GM21786 (cell line): ENCODE measurements around the gene GPR39.

Source experiments
- ATAC-seq: cut with Tn5 transposase; IDR thresholded peaks from one replicate; pipeline ENCODE4 v1.9.1; 2021; ENCODE audit not compliant: unreplicated experiment

GPR39 gene

DNA sequence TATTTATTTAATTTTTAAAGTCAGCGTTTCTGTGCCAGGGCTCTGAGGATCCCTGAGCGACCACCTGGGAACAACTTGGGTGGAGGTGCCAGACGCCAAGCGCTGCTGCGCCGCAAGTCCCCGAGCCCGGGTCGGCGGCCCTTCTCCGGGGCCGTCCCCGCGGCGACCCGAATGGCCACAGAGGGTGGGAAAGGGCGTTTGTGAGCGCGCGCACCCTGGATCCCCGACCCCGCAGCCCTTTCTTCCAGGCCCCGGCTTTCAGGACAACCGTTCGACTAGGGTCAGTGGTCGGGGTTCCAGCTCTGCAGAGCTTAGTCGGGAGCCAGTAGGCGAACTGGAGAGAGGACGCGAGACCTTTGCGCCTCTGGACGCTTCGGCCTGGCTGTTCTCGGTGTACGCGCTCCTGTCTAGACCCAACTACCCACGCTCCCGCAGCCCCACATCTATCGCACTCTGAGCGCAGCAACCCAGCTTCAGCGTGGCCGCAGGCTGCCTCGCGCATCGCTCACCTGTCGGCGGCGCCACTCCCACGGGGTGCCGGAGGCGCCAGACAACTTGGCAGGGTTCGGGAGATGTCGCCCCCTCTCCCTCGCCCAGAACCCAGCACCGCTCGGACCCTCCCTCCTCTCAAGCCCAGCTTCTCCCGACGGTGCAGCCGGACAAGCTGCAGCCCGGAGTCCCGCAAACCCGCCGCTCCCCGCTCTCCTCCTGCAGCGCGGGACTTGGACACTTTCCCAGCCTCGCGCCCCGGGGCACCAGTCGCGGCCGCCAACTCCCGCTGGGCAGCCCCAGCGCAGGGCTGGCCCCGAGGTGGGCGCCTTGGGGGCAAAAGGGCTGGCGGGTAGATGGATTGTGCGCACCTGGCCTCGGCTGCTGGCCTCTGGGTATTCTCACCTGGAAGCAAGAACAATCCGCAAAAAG, 252.6 kb downstream of the GPR39 start:
- ATAC-seq: no peak

DNA sequence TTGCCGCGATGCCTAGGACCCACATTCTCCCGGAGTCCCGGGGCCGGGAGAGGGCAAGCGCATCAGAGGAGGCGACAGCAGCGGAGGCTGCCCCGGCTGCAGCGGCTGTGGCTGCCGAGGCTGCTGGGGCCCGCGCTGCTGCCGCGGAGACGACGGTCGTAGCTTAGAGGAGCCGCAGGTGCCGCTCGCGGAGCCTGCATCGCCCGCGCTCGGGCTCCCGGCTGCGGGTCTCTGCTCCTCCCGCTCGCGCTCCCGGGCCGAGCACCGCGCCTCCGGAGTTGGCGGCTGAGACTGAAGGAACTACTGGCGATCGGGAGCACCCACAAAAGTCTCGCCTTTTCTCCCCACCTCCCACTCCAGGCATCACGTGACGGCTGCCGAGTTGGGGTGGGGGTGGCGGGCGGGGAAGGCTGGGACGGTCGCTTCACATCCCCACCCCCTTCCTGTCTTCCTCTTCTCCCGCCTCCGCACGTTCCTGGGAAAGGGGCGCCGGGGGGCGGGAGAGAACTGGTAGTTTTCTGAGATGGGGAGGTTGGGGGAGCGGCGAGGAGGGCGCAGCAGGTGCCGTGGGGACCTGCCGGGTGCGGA, 253.4 kb downstream of the GPR39 start, which contains the start of gene LYPD1:
Gene LYPD1 (minus strand): TSS at position 298 of the 588 bp plus-strand sequence. CDS start 273 bp downstream, at position 25.
- no peak for ATAC-seq

DNA sequence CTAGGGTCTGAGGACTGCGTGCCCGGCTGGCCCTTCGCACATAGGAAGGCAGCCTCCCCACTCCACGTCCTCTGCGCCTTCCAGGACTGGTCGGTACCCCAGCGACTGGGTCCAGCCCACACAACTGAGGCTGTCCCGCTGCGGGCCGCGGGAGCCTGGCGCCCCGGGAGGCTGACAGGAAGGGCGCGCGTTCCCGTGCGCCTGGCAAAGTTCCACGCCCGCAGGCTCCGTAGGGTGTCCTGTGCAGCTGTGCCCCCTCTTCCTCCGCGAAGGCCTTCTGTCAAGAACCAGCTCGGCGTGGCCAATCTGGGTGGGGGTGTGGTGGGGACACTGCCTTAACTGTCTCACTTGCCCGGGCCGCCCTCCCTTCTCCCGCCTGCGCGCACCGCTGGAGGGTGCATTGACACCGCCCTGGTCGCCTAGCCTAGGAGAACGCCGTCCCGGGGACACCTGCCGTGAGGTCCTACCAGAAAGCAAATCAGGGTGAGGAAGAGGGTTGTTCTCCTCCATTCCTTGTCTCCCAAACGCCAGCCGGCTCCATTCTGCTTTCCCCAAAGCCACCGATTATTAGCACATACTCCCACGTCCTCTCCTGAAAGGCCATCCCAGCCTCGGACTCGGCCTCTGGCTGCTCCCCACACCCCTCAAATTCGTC, 254.0 kb downstream of the GPR39 start:
- no peak for ATAC-seq

DNA sequence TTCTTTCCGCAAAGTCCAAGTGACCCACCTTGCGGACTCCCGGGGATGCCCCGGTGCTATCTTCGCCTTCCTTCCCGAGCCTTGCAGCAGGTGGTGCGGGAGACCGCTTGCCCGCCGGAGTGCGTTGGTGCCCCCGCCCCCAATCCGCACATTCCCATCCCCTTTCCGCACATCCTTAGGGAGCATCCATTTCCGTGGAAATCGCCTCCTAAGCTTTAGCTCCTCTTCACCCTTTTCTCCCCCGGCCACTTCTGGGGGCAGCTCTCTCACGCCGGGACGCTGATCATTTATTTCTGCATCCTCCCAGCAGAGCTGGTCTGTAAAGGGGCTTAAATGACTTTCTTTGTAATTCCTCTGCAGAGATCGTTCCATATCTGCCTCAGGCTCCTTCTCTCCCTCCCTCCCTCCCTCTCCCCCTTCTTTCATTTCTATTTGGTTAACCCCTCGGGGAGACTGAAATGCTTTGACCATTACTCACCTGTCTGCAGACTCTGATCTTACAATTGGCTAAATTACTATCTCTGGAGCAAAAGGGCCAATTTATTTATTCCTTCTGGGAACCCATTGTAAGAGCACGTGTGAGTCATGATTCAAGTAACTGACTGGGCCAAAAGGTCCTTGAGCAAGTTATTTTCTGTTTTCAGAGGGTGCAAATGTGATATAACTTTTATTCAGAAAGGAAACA, 254.7 kb downstream of the GPR39 start:
- ATAC-seq: no peak

DNA sequence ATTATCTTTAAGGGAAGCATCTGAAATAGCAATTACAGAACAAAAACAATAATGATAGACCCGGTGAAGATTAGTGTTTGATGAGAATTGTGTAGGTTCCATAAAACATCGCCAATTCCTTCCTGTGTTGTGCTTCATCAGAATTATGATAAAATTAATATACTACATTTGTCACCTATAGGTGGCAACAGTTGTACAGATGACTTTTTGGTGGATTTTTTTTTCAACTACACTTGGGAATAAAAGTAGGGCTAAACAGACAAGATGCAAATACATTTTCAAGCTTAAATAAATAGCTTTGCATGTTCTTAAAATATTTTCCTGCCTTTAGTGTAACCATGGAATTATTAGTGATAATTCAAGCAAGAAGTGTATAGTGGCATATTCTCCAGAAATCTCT, 260.4 kb downstream of the GPR39 start:
- no peak for ATAC-seq

DNA sequence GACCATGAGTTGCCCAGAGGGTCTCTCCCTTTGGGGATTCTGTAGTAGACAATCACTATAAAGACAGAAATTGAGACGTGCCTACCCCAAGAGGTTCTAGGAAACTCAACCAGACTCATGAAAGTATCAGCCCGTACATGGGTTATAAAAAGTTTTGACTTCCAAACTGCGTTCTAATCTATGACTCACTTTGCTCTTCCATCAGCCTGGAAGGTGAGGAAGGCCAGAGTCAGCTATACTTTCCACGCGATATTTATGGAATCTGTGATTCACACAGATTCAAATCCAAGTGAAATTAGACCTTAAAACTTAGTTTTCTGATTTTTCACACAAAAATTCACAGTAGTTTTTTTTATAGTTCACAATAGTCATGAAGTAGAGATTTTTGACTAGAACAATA, 261.1 kb downstream of the GPR39 start:
- no peak for ATAC-seq

DNA sequence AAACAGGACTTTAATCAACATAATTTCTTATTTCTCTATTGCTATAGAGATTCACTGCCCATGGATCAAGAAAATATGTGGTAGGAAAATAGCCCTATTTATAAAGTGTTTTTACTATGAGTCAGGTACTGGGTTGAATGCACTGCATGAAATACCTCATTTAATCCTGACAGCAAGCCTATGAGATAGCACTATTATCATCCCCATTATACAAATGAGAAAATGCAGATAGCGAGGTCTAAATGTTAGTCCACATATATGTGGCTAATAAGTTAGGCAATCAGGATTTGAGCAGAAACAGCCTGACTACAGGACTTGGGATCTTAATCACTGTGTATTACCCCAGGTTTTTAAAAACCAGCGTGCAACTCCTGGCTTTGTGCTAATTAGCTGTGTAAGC, 261.9 kb downstream of the GPR39 start:
- no peak for ATAC-seq

DNA sequence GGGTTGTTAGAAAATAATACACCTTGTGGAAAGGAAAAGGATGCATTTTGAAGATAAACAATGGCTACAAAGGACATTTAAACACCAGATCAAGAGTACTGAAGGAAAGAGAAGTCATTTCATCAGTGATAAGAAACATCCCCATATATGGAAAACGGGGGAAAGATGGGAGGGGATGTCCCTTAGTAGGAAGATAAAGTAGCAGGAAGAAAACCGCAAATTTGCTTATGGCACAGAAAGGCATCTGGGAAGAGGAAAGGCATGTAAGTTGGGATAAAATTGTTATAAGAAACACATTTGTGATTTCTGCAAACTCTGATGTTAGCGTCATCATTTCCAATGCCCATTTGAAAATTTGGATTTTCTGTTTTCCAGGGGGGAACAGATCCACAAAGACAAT, 263.9 kb downstream of the GPR39 start:
- ATAC-seq: no peak

DNA sequence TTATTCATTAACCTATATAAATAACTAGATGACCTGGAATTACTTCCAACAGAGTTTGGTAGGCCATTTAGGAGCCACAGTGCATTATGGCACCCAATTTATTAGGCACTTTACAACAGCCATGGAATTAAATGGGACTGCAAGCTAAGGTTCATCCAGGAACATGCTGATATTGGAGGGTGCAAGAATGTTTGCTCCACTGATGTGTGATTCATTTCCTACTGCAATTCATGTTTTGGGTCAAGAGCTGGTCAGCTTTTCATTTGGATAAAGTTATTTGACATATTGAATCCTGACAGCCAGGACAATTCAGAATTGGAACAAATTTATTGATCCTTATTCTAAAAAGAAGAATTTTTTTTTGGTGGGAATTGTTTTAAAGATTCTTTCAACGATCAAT, 265.2 kb downstream of the GPR39 start:
- no peak for ATAC-seq

DNA sequence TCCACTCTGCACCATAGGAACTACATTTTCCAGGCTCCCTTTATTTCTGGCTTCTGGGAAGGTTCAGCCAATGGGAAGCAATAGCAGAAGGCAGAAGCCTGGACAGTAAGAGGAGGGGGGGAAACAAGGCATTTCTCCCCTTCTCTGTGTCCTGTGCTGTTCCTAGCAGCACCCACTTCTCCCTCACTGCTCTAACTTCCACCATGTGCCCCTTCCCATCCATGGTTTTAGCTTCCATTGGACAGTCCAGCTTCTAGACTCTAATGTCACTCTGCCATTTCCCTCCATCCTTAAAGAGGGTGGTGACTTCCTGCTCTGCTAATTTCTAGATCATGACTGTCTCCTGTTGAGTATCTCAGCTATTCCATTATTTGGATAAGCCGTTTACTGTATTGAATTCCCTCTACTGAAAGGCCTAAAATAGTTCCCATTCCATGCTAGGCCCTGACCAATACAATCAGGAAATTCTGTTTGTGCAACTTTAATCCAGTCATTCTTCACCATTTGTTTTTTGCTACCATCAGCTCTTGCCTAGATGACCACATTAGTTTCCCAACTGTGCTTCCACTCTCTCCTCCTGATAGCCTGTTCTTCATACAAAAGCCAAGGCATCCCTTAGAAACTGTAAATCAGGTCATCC, 274.2 kb downstream of the GPR39 start:
- no peak for ATAC-seq

DNA sequence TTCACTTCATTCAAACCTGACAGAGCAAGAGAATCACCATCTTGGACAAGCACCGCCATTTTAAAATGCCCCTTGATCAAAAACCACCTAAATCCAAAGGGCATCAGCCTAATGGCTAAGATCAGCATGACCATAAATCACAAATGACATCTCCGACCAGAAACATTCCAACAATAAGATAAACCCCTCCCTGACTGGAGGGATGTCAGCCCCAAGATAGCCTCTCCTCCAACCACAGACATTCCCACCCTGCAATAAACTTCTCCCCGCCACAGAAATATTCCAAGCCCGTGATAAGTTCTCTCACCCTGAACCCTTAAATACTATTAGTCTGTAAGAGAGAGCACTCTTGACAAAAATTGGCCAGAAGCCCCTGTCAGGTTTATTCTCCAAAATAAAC, 275.0 kb downstream of the GPR39 start:
- ATAC-seq: no peak

DNA sequence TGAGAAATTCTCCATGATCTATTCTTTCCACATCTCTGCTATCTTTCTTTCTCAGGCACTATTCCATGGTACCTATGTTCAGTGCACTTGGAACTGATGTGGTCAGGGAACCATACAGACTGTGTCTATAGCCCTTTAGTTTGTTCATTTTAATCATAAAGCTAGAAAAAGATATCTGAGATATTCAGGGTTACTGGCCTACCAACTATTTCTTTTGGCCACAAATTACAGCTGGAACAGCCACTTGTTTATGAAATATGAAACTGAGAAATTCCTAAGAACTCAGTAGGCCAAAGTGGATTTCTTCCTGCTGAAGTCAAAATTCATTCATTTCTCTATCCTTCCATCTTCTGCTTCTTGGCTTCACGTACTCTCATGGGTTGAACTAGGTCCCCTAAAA, 276.2 kb downstream of the GPR39 start:
- no peak for ATAC-seq
